ENCODE data around the gene INSIG1. TPM values are rescaled to one million over a fixed set of nuclear protein-coding genes. Genes with fewer than 3 reads are reported as not detected.

The INSIG1 gene
- total and polyA plus RNA-seq, 4 donors: 54.2 to 264 (median 119) TPM

DNA sequence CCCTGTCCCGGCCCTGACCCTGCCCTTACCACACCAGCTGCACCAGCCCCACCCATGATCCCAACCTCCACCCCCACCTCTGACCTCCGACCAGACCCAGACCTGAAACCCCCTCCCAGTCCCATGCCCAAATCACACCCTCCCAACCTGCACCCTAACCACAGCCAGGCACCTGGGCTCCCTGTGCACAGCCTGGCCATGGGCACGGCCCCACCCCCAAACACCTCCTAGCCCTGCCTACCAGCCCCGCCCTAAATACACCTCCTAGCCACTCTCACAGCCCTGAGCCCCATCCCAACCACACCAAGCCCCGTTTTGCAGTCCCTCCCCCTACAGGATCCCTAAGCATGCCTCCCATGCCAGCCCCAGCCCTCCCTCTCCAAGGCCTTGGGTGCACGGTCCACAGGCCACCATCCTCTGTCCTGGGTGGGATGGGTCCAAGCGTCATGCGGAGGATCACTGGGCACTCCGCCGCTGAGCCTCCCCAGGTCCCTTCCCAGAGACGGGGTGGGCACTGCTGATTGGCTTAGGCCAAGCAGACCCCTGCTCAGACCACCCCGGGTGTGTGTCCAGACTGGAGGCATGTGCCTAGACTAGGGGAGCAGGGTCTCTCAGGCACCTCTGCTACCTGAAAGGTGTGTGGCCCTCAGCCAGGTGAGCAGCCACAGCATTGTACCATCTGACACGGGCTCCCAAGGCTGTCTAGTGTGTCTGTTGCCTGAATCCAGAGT is 30.1 kb downstream of the INSIG1 start:
- WGBS, 2 donors: 78 to 87% methylated on average over 12 to 13 of the region's 13 CpGs
- H3K4me1 ChIP-seq (ENCODE audit: control insufficient read depth in 5 of 5, insufficient read depth in 5 of 5, low read length in 5 of 5): no peaks in the 10 kb centered on the region
- H3K9me3 ChIP-seq (ENCODE audit: control insufficient read depth in 4 of 4, insufficient read depth in 3 of 4, low read length in 3 of 4): peaks cover 0 to 6% (median 0%) of the 10 kb centered on the region in 4 donors
- H3K27ac ChIP-seq (ENCODE audit: low read depth in 1 of 2, low read length in 1 of 2): no peak overlapping the region
- H3K9ac ChIP-seq (ENCODE audit: insufficient read depth in 1 of 2, low read length in 2 of 2): no peak overlapping the region
- H3K36me3 ChIP-seq (ENCODE audit: control insufficient read depth in 4 of 4, insufficient read depth in 4 of 4, low read length in 4 of 4): no peaks in the 10 kb centered on the region
- no peak overlapping the region for H3K4me3 ChIP-seq
- no peak for TF ChIP-seq CTCF (IDR thresholded peaks at IDR 0.05; ENCODE audit: control extremely low read depth, extremely low read depth)
- no peak for DNase-seq
- peaks cover 0 to 26% (median 7%) of the 10 kb centered on the region in 3 donors for H3K27me3 ChIP-seq (ENCODE audit: control insufficient read depth in 3 of 3, insufficient read depth in 3 of 3, low read length in 2 of 3)
- ATAC-seq (ENCODE audit: insufficient read depth, low FRiP score): no peak

DNA sequence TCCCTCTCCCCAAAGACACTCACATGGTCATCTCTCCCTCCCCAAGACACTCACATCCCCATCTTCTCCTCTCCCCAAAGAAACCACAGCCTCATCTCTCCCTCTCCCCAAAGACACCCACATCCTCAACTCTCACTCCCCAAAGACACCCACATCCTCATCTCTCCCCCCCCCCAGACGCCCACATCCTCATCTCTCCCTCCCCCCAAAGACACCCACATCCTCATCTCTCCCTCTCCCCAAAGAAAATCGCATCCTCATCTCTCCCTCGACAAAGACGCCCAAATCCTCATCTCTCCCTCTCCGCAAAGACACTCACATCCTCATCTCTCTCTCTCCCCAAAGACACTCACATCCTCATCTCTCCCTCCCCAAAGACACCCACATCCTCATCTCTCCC is 31.5 kb downstream of the INSIG1 start:
- DNase-seq: no peak
- no peak for ATAC-seq (ENCODE audit: insufficient read depth, low FRiP score)
- H3K4me3 ChIP-seq: no peak overlapping the region
- H3K9me3 ChIP-seq (ENCODE audit: control insufficient read depth in 4 of 4, insufficient read depth in 3 of 4, low read length in 3 of 4): peaks cover 0 to 6% (median 0%) of the 10 kb centered on the region in 4 donors
- H3K27ac ChIP-seq (ENCODE audit: low read depth in 1 of 2, low read length in 1 of 2): no peak overlapping the region
- WGBS, 2 donors: 17% methylated on average over 1 of the region's 5 CpGs; no CpG with 5 or more reads in 1 of the 2 donors
- no peaks in the 10 kb centered on the region for H3K36me3 ChIP-seq (ENCODE audit: control insufficient read depth in 4 of 4, insufficient read depth in 4 of 4, low read length in 4 of 4)
- peaks cover 0 to 20% (median 7%) of the 10 kb centered on the region in 3 donors for H3K27me3 ChIP-seq (ENCODE audit: control insufficient read depth in 3 of 3, insufficient read depth in 3 of 3, low read length in 2 of 3)
- TF ChIP-seq CTCF (IDR thresholded peaks at IDR 0.05; ENCODE audit: control extremely low read depth, extremely low read depth): no peak
- H3K9ac ChIP-seq (ENCODE audit: insufficient read depth in 1 of 2, low read length in 2 of 2): no peak overlapping the region
- H3K4me1 ChIP-seq (ENCODE audit: control insufficient read depth in 5 of 5, insufficient read depth in 5 of 5, low read length in 5 of 5): no peaks in the 10 kb centered on the region

DNA sequence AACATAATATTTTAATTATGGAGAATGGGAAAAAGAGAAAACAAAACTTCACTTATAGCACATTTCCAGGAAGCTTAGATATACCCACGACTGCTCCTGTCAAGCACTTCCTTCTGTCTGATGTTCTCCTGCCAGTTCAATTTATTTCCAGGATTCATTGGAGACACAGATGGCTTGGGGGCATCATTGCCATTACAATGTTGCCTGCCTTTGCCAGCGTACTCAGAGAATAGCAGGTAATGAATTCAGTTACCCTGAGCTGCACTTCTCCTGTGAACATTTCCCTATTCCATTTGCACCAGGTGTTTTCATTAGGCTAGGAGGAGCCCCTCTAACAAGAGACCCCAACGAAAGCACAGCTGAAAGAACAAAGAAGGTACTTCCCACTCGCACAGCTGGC is 33.7 kb downstream of the INSIG1 start:
- H3K27me3 ChIP-seq (ENCODE audit: control insufficient read depth in 3 of 3, insufficient read depth in 3 of 3, low read length in 2 of 3): peaks cover 0 to 13% (median 2%) of the 10 kb centered on the region in 3 donors
- H3K36me3 ChIP-seq (ENCODE audit: control insufficient read depth in 4 of 4, insufficient read depth in 4 of 4, low read length in 4 of 4): no peaks in the 10 kb centered on the region
- DNase-seq (no peak), ATAC-seq (ENCODE audit: insufficient read depth, low FRiP score) (no peak)
- no peak for TF ChIP-seq CTCF (IDR thresholded peaks at IDR 0.05; ENCODE audit: control extremely low read depth, extremely low read depth)
- no peaks in the 10 kb centered on the region for H3K4me1 ChIP-seq (ENCODE audit: control insufficient read depth in 5 of 5, insufficient read depth in 5 of 5, low read length in 5 of 5)
- H3K9ac ChIP-seq (ENCODE audit: insufficient read depth in 1 of 2, low read length in 2 of 2): no peak overlapping the region
- 60 to 63% methylated on average over 4 of the region's 4 CpGs for whole genome bisulfite sequencing, 2 donors
- H3K9me3 ChIP-seq (ENCODE audit: control insufficient read depth in 4 of 4, insufficient read depth in 3 of 4, low read length in 3 of 4): peaks cover 0 to 3% (median 0%) of the 10 kb centered on the region in 4 donors
- no peak overlapping the region for H3K27ac ChIP-seq (ENCODE audit: low read depth in 1 of 2, low read length in 1 of 2)
- H3K4me3 ChIP-seq: no peak overlapping the region
